HG02798 (cell line): ENCODE data around the gene TRIP13.
"Not testable (repeated sequence)": the region's sequence is repeated elsewhere in the genome, so short reads cannot be mapped to it uniquely, and the experiment has no call there.

Experiments used
- ATAC-seq: cut with Tn5 transposase; IDR thresholded peaks from one replicate; pipeline ENCODE4 v1.9.1; 2021; ENCODE audit warnings: mild to moderate bottlenecking; ENCODE audit not compliant: unreplicated experiment, poor library complexity

Gene TRIP13

GRCh38 chr5:871596-872298, 20.9 kb upstream of the TRIP13 start:
- no peak for ATAC-seq

DNA sequence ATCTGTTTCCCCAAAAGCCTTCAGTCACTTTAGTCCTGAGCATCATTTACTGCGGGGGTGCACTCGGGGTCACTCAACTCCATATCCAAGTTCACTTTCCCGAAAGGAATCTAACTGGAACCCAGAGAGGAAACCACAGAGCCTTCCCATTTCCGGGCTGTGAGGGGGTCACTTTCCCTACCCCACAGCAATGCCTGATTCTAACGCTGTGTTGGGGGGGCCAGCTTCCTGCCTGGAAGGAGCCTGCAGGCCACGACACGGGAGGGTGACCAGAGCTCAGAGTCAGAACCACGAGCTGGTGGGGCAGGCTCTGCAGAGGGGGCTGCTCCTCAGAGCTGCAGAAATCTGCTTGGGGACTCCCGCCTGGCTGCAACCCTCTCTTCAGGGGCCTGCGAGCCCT, 20.4 kb upstream of the TRIP13 start:
- ATAC-seq, result no peak

DNA sequence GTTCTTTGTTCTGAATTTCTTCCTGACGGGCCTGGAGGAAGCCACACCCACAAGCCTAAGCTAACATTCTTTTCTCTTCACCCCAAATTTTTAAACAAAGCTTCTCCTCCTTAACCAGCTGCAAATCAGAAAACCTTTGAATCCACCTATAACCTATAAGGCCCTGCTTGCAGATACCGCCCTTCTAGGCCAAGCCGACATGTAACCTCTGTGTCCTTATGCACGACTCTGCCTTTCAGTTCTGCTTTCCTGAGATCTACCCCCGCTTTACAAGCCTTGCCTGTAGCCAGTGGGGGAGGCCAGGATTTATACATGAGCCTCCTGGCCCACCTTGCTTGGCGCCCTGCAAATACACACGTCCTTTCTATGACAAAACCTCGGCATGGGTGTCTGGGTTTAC, 19.4 kb upstream of the TRIP13 start:
- ATAC-seq, result no peak

DNA sequence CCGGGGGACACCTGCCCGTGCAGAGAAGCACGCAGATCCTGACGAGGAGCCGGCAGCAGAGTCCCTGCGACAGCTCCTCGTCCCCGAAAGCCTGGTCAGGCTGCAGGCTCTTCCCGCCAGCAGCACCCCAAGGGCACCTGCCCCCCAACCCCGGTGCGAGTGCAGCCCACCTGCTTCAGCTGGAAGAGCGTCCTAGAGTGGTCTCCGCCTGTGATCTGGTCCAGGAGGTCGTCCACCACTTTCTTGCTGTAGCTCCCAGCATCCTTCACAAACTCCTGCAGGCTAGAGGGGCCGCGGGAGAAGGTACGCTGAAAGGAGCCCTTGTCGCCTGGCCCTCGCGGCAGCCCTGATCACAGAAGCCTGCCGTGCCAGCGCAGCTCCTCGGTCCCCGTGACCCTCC, 16.8 kb upstream of the TRIP13 start:
- ATAC-seq, result no peak

DNA sequence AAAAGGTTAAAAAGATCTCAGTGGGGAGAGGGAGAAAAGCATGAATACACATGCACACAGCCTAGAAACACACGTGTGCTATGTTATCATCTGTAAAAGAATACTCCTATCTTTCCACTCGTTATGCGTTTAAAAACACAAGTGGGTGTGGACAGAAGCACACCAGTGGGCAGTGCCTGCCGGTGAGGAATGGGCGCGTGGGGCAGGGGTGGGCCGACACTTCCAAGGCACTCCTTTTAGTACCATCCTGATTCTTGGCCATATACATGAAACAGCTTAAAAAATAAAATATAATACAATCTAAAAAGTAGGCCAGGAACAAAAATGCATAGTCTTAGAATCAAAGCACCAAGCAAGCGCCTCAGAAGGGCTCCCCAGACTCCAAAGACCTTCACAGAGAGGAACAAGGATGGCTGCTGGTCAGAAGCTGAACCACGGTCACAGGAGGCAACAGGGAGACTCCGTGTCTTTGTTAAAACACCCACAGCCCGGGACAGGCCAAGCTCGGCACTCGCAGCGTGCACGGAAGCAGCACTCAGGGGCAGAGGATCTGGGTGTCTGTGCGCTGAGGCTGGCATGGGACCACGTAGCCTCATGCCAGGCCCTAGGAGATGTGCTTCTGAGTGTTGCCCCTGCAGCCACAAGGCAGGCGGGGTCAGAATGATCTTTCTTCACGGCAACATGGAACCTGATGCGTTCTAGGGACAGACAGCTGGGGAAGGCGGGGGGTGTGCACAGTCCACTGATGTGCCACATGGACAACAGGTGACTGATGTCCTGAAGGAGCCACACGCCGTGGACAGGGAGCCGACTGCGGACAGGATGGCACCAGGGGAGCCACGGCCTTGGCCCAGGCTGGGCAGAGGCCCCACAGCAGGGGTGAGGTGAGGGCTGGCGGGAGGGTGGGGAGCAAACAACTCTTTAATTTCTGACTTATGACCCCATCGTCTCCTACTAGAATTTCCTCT, 16.0 kb upstream of the TRIP13 start:
- ATAC-seq, result no peak

DNA sequence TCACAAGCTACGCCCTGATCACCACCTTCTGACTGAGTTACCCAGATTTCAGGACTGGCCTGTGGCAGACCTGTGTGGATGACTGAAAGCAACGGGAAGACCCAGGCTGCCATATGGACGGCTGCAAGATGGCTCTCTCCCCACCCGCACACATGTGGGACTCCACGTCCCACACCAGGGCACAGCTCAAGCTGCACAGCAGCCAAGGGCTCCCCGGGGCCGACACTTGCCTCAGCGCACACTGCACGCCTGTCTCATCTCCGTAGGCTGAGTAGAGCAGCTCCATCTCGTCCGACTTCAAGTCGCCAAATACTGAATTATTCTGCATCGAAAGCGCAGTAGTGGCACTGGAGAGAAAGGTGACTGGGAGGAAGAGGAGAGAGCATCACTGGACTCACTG, 14.6 kb upstream of the TRIP13 start:
- ATAC-seq, result no peak

- ATAC-seq, result not testable (repeated sequence)
These were observed 14.0 kb upstream of the TRIP13 start for GRCh38 chr5:878677-879076.

DNA sequence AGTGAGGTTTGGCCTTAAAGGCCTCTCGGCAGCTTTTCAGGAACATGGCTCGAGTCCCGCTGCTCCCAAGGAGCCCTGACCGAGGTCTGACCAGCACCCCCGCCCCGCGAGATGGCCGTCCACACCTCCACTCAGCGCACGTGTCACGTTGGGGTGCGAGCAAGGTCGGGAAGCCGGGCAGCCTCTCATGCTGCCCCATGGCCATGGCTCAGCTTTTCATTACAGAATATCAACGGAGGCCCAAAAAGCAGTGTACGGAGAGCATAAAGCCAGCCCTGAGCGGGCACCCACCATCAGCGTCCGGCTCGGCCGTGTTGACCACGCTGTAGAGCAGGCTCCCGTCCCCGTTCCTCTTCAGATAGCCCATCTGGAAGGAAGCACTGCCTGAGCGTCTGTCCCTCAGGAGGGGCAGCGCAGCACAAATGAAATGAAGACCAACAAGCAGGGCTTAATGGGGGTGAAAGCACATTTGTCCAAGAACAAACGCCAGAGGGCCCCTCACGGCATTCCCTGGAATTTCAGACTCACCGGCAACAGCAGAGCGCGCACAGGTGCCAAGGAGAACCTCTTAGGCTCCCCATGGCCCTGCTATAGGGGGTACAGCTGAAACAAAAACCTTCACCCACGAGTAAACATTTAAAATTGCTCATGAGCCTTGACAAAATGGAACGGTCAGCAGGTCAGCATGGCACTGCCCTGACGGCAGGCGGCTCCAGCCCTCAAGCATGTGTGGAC, 11.7 kb upstream of the TRIP13 start:
- ATAC-seq, result no peak

DNA sequence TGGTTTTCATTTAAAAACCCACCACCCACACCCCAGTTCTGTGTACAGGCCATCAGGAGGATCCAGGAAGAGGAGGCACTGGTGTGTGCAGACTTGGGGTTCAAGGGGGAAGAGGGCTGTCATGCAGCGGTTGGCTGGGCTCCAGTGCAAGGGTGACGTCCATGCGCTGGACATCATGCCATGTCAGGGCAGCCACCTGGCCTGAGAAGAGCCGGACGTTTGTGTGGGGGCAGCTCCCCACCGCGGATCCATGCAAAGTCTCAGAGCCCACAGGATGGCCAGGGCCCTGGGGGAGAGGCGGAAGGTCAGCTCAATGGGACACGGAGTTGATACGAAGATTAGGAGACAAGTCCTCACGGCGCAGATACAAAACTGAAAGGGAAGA, 11.1 kb upstream of the TRIP13 start:
- ATAC-seq, result no peak

- no peak for ATAC-seq
These were observed 10.2 kb upstream of the TRIP13 start for GRCh38 chr5:882253-883183.

GRCh38 chr5:883475-884181, 9.1 kb upstream of the TRIP13 start:
- no peak for ATAC-seq

GRCh38 chr5:884345-885126, 8.1 kb upstream of the TRIP13 start:
- ATAC-seq, result no peak

DNA sequence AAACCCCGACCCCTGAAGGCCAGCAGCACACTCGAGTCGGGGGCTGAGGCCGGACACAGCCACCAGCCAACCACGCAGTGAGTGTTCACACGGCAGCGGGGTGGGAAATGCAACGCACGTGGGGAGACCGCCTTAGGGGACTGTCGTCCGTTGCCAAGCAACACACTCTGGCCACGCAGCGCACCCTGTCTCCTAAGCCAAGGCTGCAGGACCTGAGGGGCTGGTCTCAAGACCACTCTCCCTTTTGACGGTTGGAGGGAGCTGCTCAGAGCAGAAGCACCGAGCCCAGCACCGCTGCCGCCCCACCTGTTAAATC, 7.6 kb upstream of the TRIP13 start:
- ATAC-seq, result no peak

DNA sequence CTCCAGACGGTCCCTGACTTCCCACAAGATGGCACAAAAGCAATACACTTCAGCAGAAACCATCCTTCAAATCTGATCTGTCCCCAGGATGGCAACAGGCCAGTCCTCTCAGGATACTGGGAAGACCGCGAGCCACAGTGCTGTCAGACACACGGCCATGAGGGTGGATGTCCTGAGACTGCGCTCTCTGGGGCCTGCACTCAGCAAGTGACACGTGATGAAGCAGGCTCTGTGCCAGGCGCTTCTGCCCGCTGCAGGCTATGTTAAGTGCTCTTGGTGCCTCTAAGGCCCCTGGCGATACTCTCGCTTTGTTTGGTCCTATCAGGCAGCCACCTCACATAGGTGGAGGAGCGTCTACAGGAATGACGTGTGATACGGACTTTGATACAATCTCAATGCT, 7.2 kb upstream of the TRIP13 start:
- no peak for ATAC-seq

DNA sequence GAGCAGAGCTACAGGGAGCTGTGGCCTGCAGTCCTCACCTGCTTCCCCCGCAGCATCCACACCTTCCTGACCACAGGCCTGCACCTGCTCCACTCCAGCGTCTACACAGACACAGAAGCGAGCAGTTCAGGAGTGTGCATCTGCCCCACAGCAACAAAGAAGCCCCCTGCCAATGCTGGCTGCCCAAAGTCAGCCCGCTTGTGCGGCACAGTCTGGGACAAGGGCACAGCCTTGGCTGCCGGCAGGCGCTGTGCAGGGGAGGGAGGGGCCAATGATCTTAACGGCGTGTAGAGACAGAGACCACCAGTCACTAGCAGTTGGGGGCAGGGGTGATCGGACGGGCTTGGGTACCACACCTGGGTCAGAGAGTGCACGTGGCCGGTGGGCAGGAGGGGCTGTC, 6.6 kb upstream of the TRIP13 start:
- no peak for ATAC-seq

- no peak for ATAC-seq
These were observed 5.9 kb upstream of the TRIP13 start for GRCh38 chr5:886716-887325.

GRCh38 chr5:887947-888637, 4.6 kb upstream of the TRIP13 start:
- ATAC-seq, result no peak

DNA sequence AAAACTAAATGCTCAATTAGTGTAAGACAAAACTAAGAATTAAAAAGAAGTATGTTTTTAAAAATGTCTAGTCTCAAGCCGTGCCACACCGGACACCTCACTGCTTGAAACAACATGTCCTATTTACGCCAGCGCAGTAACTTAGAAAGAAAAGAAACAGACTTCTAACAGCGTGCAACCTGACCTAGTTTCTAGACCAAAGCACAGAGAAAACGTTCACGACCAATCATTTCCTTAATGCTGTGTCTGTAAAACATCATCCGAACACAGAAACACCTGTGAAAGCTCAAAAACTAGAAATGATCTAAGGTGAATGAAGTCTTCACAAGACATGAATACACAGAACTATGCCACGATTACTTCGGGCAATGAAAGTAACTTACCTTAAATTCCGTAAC, 4.0 kb upstream of the TRIP13 start:
- ATAC-seq, result no peak
